Memory B cell (primary cell): ENCODE data around the gene CHD1L.

ENCODE experiments used
- ATAC-seq: fragments of 150-1000 bp; cut with Tn5 transposase; 2 replicates; pipeline ENCODE4 v1.10.0; 2021; ENCODE audit warnings: low read depth, mild to moderate bottlenecking, moderate library complexity
- DNase-seq, 2 donors: peaks; one replicate each; pipeline ENCODE4 v3.0.0; 2022; ENCODE audit warnings: low spot score in 2 of 2
- H3K27ac Mint-ChIP-seq: one replicate; pipeline ENCODE4 v1.8.0; 2022; ENCODE audit warnings: mild to moderate bottlenecking, moderate library complexity, mixed read lengths
- H3K27me3 Mint-ChIP-seq: one replicate; pipeline ENCODE4 v1.8.0; 2022; ENCODE audit warnings: mixed read lengths
- H3K36me3 Mint-ChIP-seq: one replicate; pipeline ENCODE4 v1.8.0; 2022; ENCODE audit warnings: mild to moderate bottlenecking, mixed read lengths
- H3K4me1 Mint-ChIP-seq: one replicate; pipeline ENCODE4 v1.8.0; 2022; ENCODE audit warnings: mixed read lengths
- H3K4me3 Mint-ChIP-seq: one replicate; pipeline ENCODE4 v1.8.0; 2022; ENCODE audit warnings: mild to moderate bottlenecking, moderate library complexity, mixed read lengths
- H3K9me3 Mint-ChIP-seq: one replicate; pipeline ENCODE4 v1.8.0; 2022; ENCODE audit warnings: mixed read lengths

The CHD1L gene

GRCh38 chr1:147334292-147334691 lies 91.8 kb downstream of the CHD1L start:
- ATAC-seq: no peak

GRCh38 chr1:147336291-147336690 lies 93.8 kb downstream of the CHD1L start:
- Mint-ChIP-seq H3K27ac (no peak overlapping the region), H3K36me3 (no peaks in the 10 kb centered on the region), H3K27me3 (peaks cover 3% of the 10 kb centered on the region), H3K9me3 (no peaks in the 10 kb centered on the region), H3K4me1 (no peaks in the 10 kb centered on the region), H3K4me3 (no peak overlapping the region)
- DNase-seq (no peak), ATAC-seq (no peak)

More at GRCh38 chr1:147334292-147334691, 91.8 kb downstream of the CHD1L start:
- H3K27me3 Mint-ChIP-seq: peaks cover 6% of the 10 kb centered on the region
- H3K27ac Mint-ChIP-seq: no peak overlapping the region
- no peaks in the 10 kb centered on the region for H3K9me3 Mint-ChIP-seq
- no peaks in the 10 kb centered on the region for H3K36me3 Mint-ChIP-seq
- H3K4me3 Mint-ChIP-seq: no peak overlapping the region
- no peaks in the 10 kb centered on the region for H3K4me1 Mint-ChIP-seq
- no peak for DNase-seq

- H3K4me3 Mint-ChIP-seq: no peak overlapping the region
- H3K9me3 Mint-ChIP-seq: no peaks in the 10 kb centered on the region
- no peaks in the 10 kb centered on the region for H3K4me1 Mint-ChIP-seq
- peaks cover 7% of the 10 kb centered on the region for H3K27me3 Mint-ChIP-seq
- ATAC-seq (no peak), DNase-seq (no peak)
- H3K36me3 Mint-ChIP-seq: no peaks in the 10 kb centered on the region
- no peak overlapping the region for H3K27ac Mint-ChIP-seq
Measured at GRCh38 chr1:147337040-147337630, 94.7 kb downstream of the CHD1L start.

- DNase-seq: no peak
- Mint-ChIP-seq H3K36me3 (no peaks in the 10 kb centered on the region), H3K4me1 (no peaks in the 10 kb centered on the region), H3K27ac (no peak overlapping the region), H3K4me3 (no peak overlapping the region), H3K27me3 (peaks cover 9% of the 10 kb centered on the region), H3K9me3 (no peaks in the 10 kb centered on the region)
- no peak for ATAC-seq
Measured at GRCh38 chr1:147338571-147338970, 96.1 kb downstream of the CHD1L start.

- peaks cover 24% of the 10 kb centered on the region for H3K27me3 Mint-ChIP-seq
- peaks cover 4% of the 10 kb centered on the region for H3K36me3 Mint-ChIP-seq
- no peak for DNase-seq
- ATAC-seq: no peak
- no peaks in the 10 kb centered on the region for H3K4me1 Mint-ChIP-seq
- H3K27ac Mint-ChIP-seq: no peak overlapping the region
- H3K4me3 Mint-ChIP-seq: no peak overlapping the region
- H3K9me3 Mint-ChIP-seq: peaks cover 10% of the 10 kb centered on the region
Measured at GRCh38 chr1:147341246-147341645, 98.8 kb downstream of the CHD1L start.
